HG03025 (cell line): ENCODE data around the gene RNF44.

Experiments used
- ATAC-seq: cut with Tn5 transposase; IDR thresholded peaks from one replicate; pipeline ENCODE4 v1.9.1; 2021; ENCODE audit warnings: mild to moderate bottlenecking, moderate library complexity; ENCODE audit not compliant: unreplicated experiment, low FRiP score

RNF44 gene

GRCh38 chr5:176524987-176525386 lies 12.2 kb downstream of the RNF44 start:
- no peak for ATAC-seq

GRCh38 chr5:176524138-176524537 lies 13.1 kb downstream of the RNF44 start:
- ATAC-seq: no peak

GRCh38 chr5:176521699-176522263 lies 15.4 kb downstream of the RNF44 start:
- no peak for ATAC-seq

- ATAC-seq: no peak
Observed at GRCh38 chr5:176521286-176521685, 15.9 kb downstream of the RNF44 start.

- no peak for ATAC-seq
Observed at GRCh38 chr5:176519810-176520720, 17.1 kb downstream of the RNF44 start.

GRCh38 chr5:176517053-176517661 lies 20.0 kb downstream of the RNF44 start:
- no peak for ATAC-seq

GRCh38 chr5:176515396-176515795 lies 21.8 kb downstream of the RNF44 start:
- no peak for ATAC-seq

- no peak for ATAC-seq
Observed at GRCh38 chr5:176514244-176514950, 22.8 kb downstream of the RNF44 start.

GRCh38 chr5:176513788-176514187 lies 23.4 kb downstream of the RNF44 start:
- no peak for ATAC-seq

GRCh38 chr5:176508603-176509002 lies 28.6 kb downstream of the RNF44 start:
- ATAC-seq: no peak

GRCh38 chr5:176507911-176508310 lies 29.3 kb downstream of the RNF44 start:
- ATAC-seq: no peak

- no peak for ATAC-seq
Observed at GRCh38 chr5:176503496-176503895, 33.7 kb downstream of the RNF44 start.

- no peak for ATAC-seq
Observed at GRCh38 chr5:176501333-176501732, 35.9 kb downstream of the RNF44 start.

- ATAC-seq: no peak
Observed at GRCh38 chr5:176500511-176500910, 36.7 kb downstream of the RNF44 start.

- no peak for ATAC-seq
Observed at GRCh38 chr5:176499273-176499672, 37.9 kb downstream of the RNF44 start.

- no peak for ATAC-seq
Observed at GRCh38 chr5:176497852-176498251, 39.4 kb downstream of the RNF44 start.

- no peak for ATAC-seq
Observed at GRCh38 chr5:176492431-176492830, 44.8 kb downstream of the RNF44 start.

- ATAC-seq: no peak
Observed at GRCh38 chr5:176491901-176492300, 45.3 kb downstream of the RNF44 start.

GRCh38 chr5:176491101-176491502 lies 46.1 kb downstream of the RNF44 start:
- no peak for ATAC-seq

GRCh38 chr5:176490301-176490700 lies 46.9 kb downstream of the RNF44 start:
- no peak for ATAC-seq

- no peak for ATAC-seq
Observed at GRCh38 chr5:176489077-176489476, 48.1 kb downstream of the RNF44 start.
